ENCODE results near the gene TRPM3.

The TRPM3 gene

DNA sequence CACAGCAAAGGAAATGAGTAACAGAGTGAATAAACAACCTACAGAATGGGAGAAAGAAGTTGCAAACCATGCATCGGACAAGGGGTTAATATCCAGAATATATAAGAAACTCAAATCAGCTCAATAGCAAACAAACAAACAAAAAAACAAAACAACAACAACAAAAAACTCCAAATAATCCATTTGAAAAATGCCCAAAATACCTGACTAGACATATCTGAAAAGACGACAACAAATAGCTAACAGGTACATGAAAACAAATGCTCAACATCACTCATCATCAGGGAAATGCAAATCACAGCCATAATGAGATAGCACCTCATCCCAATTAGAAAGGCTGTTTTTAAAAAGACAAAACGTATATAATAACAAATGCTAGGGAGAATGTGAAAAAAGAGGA is 111.2 kb downstream of the TRPM3 start:
- TF ChIP-seq, protein P1, sequence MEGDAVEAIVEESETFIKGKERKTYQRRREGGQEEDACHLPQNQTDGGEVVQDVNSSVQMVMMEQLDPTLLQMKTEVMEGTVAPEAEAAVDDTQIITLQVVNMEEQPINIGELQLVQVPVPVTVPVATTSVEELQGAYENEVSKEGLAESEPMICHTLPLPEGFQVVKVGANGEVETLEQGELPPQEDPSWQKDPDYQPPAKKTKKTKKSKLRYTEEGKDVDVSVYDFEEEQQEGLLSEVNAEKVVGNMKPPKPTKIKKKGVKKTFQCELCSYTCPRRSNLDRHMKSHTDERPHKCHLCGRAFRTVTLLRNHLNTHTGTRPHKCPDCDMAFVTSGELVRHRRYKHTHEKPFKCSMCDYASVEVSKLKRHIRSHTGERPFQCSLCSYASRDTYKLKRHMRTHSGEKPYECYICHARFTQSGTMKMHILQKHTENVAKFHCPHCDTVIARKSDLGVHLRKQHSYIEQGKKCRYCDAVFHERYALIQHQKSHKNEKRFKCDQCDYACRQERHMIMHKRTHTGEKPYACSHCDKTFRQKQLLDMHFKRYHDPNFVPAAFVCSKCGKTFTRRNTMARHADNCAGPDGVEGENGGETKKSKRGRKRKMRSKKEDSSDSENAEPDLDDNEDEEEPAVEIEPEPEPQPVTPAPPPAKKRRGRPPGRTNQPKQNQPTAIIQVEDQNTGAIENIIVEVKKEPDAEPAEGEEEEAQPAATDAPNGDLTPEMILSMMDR (conservative IDR thresholded peaks at IDR 0.05; ENCODE audit: low read depth, low read length) = no peak
- DNase-seq (ENCODE audit: low read depth) = no peak
- H3K4me3 ChIP-seq (ENCODE audit: low read depth, low read length) = no peak overlapping the region

DNA sequence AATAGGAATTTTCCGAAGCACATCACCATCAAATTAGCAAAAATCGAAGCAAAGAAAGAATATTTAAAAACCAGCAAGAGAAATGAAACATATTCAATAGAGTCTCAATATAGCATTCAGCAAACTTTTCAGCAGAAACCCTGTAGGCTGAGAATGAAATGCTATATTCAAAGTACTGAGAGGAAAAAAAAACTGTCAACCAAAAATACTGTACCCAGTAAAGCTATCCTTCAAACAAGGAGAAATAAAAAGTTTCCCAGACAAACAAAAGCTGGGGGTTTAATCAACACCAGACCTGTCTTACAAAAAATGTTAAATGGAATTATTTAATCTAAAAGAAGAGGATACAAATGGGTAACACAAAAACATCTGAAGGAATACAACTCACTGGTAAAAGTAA is 116.0 kb downstream of the TRPM3 start:
- no peak for DNase-seq (ENCODE audit: low read depth)
- TF ChIP-seq, protein P1 (conservative IDR thresholded peaks at IDR 0.05; ENCODE audit: low read depth, low read length) = no peak
- no peak overlapping the region for H3K4me3 ChIP-seq (ENCODE audit: low read depth, low read length)

DNA sequence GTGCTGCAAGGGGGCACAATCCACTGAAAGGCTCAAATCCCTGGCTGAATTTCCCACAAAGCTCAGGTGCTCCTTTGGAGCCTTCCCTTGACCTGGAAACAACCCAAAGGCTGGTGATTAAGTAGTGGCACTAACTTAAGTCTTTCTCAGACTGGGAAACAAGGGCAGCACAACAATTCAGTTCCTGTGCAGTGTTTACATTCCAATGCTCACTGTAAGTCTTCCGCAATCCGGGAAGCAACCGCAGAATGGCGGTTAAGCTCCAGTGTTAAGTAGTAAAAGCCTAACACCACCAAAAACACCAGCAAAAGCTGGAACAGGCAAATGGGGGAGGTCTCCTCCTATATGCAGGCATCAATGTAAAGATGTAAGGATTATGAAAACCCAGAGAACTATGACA is 117.2 kb downstream of the TRPM3 start:
- peak; percentile 34 for DNase-seq (ENCODE audit: low read depth)
- TF ChIP-seq, protein P1 (conservative IDR thresholded peaks at IDR 0.05; ENCODE audit: low read depth, low read length) = no peak
- H3K4me3 ChIP-seq (ENCODE audit: low read depth, low read length) = no peak overlapping the region

DNA sequence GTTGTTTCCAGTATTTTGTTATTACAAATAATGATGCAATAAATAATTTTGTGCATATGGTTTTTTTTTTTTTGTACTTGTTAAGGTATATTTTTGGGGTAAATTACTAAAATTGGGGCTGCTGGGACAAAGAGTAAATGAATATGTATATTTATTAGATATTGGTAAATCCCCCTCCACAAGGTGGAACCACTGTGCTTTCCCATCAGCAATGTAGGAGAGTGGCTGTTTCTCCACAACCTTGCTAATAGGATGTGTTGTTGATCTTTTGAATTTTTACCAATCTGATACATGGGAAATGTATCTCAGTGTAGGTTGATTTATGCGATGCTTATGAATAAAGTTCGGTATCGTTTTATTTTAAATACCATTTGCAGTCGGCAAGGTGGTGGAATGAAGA is 118.1 kb downstream of the TRPM3 start:
- TF ChIP-seq, protein P1 (conservative IDR thresholded peaks at IDR 0.05; ENCODE audit: low read depth, low read length) = no peak
- no peak overlapping the region for H3K4me3 ChIP-seq (ENCODE audit: low read depth, low read length)
- no peak for DNase-seq (ENCODE audit: low read depth)

DNA sequence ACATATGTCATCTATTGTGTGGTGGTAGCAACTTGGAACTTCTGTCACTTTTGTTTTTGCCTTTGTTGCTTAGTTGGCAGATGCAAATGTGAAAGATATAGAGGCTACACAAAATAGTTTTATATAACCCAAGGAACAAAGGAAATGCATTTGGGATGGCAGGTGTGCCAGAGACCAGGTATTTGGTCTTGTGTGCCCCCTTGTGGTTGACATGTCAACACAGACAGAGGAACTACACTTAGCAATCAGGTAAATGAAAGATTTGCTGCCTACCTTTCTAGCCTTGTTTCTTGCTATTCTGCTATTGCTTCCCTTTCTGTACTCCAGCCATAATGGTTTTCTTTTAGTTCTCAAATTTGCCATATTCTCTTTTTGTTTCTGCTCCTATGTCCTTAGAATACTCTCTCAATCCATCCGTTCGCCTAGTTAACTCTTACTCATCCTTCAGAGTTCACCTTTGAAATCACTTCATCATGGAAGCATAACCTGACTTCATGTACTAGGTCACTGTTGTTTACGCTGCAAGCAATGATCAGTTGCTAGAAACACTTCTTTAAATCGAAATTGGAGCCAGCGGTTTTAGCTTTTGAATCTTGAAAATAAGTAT is 119.5 kb downstream of the TRPM3 start:
- TF ChIP-seq, protein P1 (conservative IDR thresholded peaks at IDR 0.05; ENCODE audit: low read depth, low read length) = peak; percentile 78
- peak; percentile 53 for DNase-seq (ENCODE audit: low read depth)

DNA sequence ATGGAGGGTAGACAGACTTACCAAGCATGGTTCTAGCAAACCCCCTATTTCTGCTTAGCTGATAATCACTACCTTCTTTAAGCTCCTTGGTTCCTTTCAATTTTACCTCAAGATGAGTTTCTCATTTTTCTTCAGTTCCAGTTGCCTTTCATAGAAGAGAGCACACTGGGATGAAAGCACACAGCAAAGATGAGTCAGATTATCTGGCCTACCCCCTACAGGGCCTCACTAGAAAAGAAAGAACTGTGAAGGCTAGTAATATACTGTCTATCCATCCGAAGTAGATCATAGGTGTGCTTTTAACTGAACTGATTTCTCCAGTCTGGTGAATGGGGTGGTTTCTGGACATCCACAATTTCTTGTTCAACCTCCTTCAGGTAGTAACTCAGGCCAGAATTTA is 122.5 kb downstream of the TRPM3 start:
- TF ChIP-seq, protein P1 (conservative IDR thresholded peaks at IDR 0.05; ENCODE audit: low read depth, low read length) = peak; percentile 26
- H3K4me3 ChIP-seq (ENCODE audit: low read depth, low read length) = no peak overlapping the region
- DNase-seq (ENCODE audit: low read depth) = peak; percentile 72

More for the DNA sequence above, 119.5 kb downstream of the TRPM3 start:
- H3K4me3 ChIP-seq (ENCODE audit: low read depth, low read length) = no peak overlapping the region

DNA sequence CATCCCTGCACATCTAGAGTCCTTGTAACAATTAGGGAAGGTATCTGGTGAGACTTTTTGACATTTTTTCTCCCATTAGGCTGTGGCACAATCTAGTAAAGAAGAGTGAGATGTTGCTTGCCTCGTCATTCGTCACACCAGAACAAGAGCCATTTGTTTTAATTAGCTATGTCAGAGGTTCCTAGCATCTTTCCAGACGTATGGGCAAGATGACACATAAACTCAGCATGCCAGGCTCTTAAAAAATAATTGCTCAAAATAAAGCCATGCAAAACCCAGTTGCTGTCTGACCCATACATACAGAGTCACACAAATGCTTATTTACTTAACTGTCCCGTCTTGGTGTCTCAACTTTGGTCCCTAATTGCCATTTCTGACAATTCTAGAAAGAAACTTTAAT is 125.9 kb downstream of the TRPM3 start:
- H3K4me3 ChIP-seq (ENCODE audit: low read depth, low read length) = no peak overlapping the region
- no peak for DNase-seq (ENCODE audit: low read depth)
- TF ChIP-seq, protein P1 (conservative IDR thresholded peaks at IDR 0.05; ENCODE audit: low read depth, low read length) = no peak
